Measurements from ENCODE around the gene SELENOM.

SELENOM gene

GRCh38 chr22:31139866-31140716 is 32.7 kb upstream of the SELENOM start, which contains the start of gene PLA2G3:
TSS of gene PLA2G3 (minus strand) at chr22:31140508. CDS start at chr22:31140354, 154 bp downstream.
- TF ChIP-seq CTCF (IDR thresholded peaks at IDR 0.05): no peak

GRCh38 chr22:31139066-31139465 is 31.7 kb upstream of the SELENOM start:
- no peak for TF ChIP-seq CTCF (IDR thresholded peaks at IDR 0.05)

- no peak for TF ChIP-seq CTCF (IDR thresholded peaks at IDR 0.05)
Measured at GRCh38 chr22:31138126-31138525, 30.8 kb upstream of the SELENOM start.

- TF ChIP-seq CTCF (IDR thresholded peaks at IDR 0.05): no peak
Measured at GRCh38 chr22:31137721-31138120, 30.4 kb upstream of the SELENOM start.

GRCh38 chr22:31136711-31137110 is 29.3 kb upstream of the SELENOM start:
- TF ChIP-seq CTCF (IDR thresholded peaks at IDR 0.05): no peak

- TF ChIP-seq CTCF (IDR thresholded peaks at IDR 0.05): no peak
Measured at GRCh38 chr22:31136155-31136554, 28.8 kb upstream of the SELENOM start.

GRCh38 chr22:31135706-31136105 is 28.3 kb upstream of the SELENOM start:
- TF ChIP-seq CTCF (IDR thresholded peaks at IDR 0.05): no peak
